Liver (tissue), 9 donors: ENCODE measurements around the gene GHRL. TPM values are rescaled to one million over a fixed set of nuclear protein-coding genes. Genes with fewer than 3 reads are reported as not detected.

ENCODE experiments used
- DNase-seq: peaks from one replicate; pipeline ENCODE4 v3.0.0-alpha.2; 2017; ENCODE audit warnings: low spot score
- H3K27ac ChIP-seq, 2 donors: one replicate each; pipeline ENCODE4 v1.7.0; 2013; ENCODE audit warnings: inconsistent platforms in 2 of 2, low read length in 2 of 2, control low read depth in 1 of 2, low read depth in 1 of 2, mild to moderate bottlenecking in 1 of 2
- H3K27me3 ChIP-seq, 4 donors: one replicate each; pipeline versions ENCODE4 v1.6.1 to v1.7.0; 2013; ENCODE audit warnings: low read length in 3 of 4, inconsistent platforms in 1 of 4, mild to moderate bottlenecking in 1 of 4, moderate library complexity in 1 of 4; ENCODE audit not compliant: control insufficient read depth in 4 of 4, insufficient read depth in 4 of 4
- H3K36me3 ChIP-seq, 4 donors: one replicate each; pipeline versions ENCODE4 v1.6.1 to v1.7.0; 2013; ENCODE audit warnings: low read length in 3 of 4, mild to moderate bottlenecking in 3 of 4, low read depth in 1 of 4, moderate library complexity in 1 of 4; ENCODE audit not compliant: control insufficient read depth in 4 of 4, insufficient read depth in 3 of 4
- H3K4me1 ChIP-seq, 4 donors: one replicate each; pipeline versions ENCODE4 v1.6.1 to v1.7.0; 2013; ENCODE audit warnings: low read length in 3 of 4, mild to moderate bottlenecking in 3 of 4, moderate library complexity in 1 of 4; ENCODE audit not compliant: control insufficient read depth in 4 of 4, insufficient read depth in 4 of 4
- H3K4me3 ChIP-seq, 3 donors: one replicate each; pipeline versions ENCODE4 v1.6.1 to v1.7.0; 2013; ENCODE audit warnings: low read length in 3 of 3, control low read depth in 1 of 3, low read depth in 1 of 3, mild to moderate bottlenecking in 1 of 3
- H3K9ac ChIP-seq, 2 donors: one replicate each; pipeline ENCODE4 v1.7.0; 2013; ENCODE audit warnings: low read length in 2 of 2, mild to moderate bottlenecking in 2 of 2, moderate library complexity in 2 of 2, control low read depth in 1 of 2, low read depth in 1 of 2
- H3K9me3 ChIP-seq, 4 donors: one replicate each; pipeline versions ENCODE4 v1.6.1 to v1.7.0; 2013; ENCODE audit warnings: low read length in 3 of 4; ENCODE audit not compliant: control insufficient read depth in 4 of 4
- EGR1 ChIP-seq, 2 donors: IDR thresholded peaks; 2 replicates each; pipeline ENCODE4 v1.6.1; 2016 to 2018; ENCODE audit warnings: antibody characterized with exemption in 2 of 2, low read depth in 2 of 2
- HNF4A ChIP-seq, 2 donors: conservative IDR thresholded peaks; 2 replicates each; pipeline ENCODE4 v1.6.1; 2016; ENCODE audit warnings: antibody characterized with exemption in 2 of 2, mild to moderate bottlenecking in 2 of 2
- HNF4G ChIP-seq: IDR thresholded peaks from 2 replicates; pipeline ENCODE4 v1.6.1; 2016; ENCODE audit warnings: antibody characterized with exemption
- JUND ChIP-seq, 2 donors: IDR thresholded peaks; 2 replicates each; pipeline ENCODE4 v1.6.1; 2016; ENCODE audit warnings: antibody characterized with exemption in 2 of 2
- NR2F2 ChIP-seq: IDR thresholded peaks from 2 replicates; pipeline ENCODE4 v1.6.1; 2016; ENCODE audit warnings: antibody characterized with exemption
- RAD21 ChIP-seq, 2 donors: IDR thresholded peaks; 2 replicates each; pipeline ENCODE4 v1.6.1; 2016; ENCODE audit warnings: antibody characterized with exemption in 2 of 2, mild to moderate bottlenecking in 2 of 2
- TAF1 ChIP-seq: conservative IDR thresholded peaks from 2 replicates; pipeline ENCODE4 v1.6.1; 2016; ENCODE audit warnings: antibody characterized with exemption, mild to moderate bottlenecking
- YY1 ChIP-seq: IDR thresholded peaks from 2 replicates; pipeline ENCODE4 v1.6.1; 2016; ENCODE audit warnings: antibody characterized with exemption, mild to moderate bottlenecking
- WGBS: extraction: QIAGEN DNeasy Blood & Tissue Kit; methylation state at CpG from one replicate; pipeline ENCODE4 v1.1.7; 2013; 5-methylcytosine and 5-hydroxymethylcytosine counted together
- polyA plus RNA-seq, 2 donors: library from polyadenylated mRNA; stranded (reverse) in 1 of 2; unstranded in 1 of 2; fragments of 200-250 nt in 1 of 2; fragments of >200 nt in 1 of 2; fragmentation: Nextera tagmentation in 1 of 2; extraction: Ambion mirVana in 1 of 2; gene quantifications; one replicate each; pipeline versions ENCODE4 v1.2.1 to v1.2.3, GENCODE V29; 2013 to 2015
- total RNA-seq, 2 donors: library from RNA; depleted of rRNA; stranded (reverse); fragments of >200 nt; gene quantifications; one replicate each; pipeline ENCODE4 v1.2.3, GENCODE V29; 2014
- TF ChIP-seq, protein P1 (sequence below): IDR thresholded peaks from 2 replicates; pipeline ENCODE4 v1.6.1; 2016; ENCODE audit warnings: antibody characterized with exemption
- TF ChIP-seq, protein P2 (sequence below): IDR thresholded peaks from 2 replicates; pipeline ENCODE4 v1.6.1; 2016; ENCODE audit warnings: antibody characterized with exemption
- TF ChIP-seq, protein P3 (sequence below): IDR thresholded peaks from 2 replicates; pipeline ENCODE4 v1.6.1; 2016; ENCODE audit warnings: antibody characterized with exemption, mild to moderate bottlenecking
- TF ChIP-seq, protein P4 (sequence below): fragments of 150-350 bp; IDR thresholded peaks from 2 replicates; pipeline ENCODE4 v1.5.1; 2017; ENCODE audit warnings: improper control_type of control experiment, low read depth, low read length; ENCODE audit not compliant: missing input control
- donor health status: healthy.
- donor health status: healthy.
- donor health status: healthy.
- donor health status: healthy.
- donor health status: healthy.

The GHRL gene
- total and polyA plus RNA-seq, 4 donors, result 0.08 to 1.3 (median 0.27) TPM

DNA sequence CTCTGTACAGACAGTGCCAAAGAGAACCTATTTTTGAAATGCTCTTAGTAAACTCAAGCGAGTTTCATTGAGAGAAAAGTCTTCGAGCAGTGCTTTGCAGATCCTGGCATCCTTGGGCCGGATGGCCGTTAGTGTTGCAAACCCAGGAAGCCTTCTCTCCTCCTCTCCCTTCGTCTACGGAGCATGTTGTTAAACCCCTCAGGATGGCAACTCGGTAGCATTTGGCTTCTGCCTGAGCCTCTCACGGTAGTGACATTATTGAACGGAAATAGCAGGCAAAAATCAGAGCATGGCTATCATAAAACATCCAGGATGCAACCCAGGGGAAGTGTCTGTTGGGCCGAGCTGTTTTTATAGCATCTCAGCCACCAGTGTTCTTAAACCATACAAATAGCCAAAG is 34.8 kb upstream of the GHRL start:
- Histone ChIP-seq H3K27ac (no peak overlapping the region), H3K9me3 (no peaks in the 10 kb centered on the region), H3K36me3 (peaks cover 5 to 15% (median 10%) of the 10 kb centered on the region in 4 donors), H3K9ac (no peak overlapping the region), H3K4me1 (no peaks in the 10 kb centered on the region), H3K27me3 (no peaks in the 10 kb centered on the region), H3K4me3 (no peak overlapping the region)
- 77% methylated on average over 10 of the region's 10 CpGs for WGBS
- TF ChIP-seq EGR1 (IDR thresholded peaks at IDR 0.05; ENCODE audit: low read depth in 2 of 2) (no peak), JUND (IDR thresholded peaks at IDR 0.05) (no peak), TAF1 (no peak), YY1 (no peak), RAD21 (IDR thresholded peaks at IDR 0.05) (no peak), HNF4A (conservative IDR thresholded peaks at IDR 0.05) (no peak), NR2F2 (no peak), HNF4G (no peak)
- TF ChIP-seq, protein P1, sequence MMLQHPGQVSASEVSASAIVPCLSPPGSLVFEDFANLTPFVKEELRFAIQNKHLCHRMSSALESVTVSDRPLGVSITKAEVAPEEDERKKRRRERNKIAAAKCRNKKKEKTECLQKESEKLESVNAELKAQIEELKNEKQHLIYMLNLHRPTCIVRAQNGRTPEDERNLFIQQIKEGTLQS, result no peak
- TF ChIP-seq, protein P2, sequence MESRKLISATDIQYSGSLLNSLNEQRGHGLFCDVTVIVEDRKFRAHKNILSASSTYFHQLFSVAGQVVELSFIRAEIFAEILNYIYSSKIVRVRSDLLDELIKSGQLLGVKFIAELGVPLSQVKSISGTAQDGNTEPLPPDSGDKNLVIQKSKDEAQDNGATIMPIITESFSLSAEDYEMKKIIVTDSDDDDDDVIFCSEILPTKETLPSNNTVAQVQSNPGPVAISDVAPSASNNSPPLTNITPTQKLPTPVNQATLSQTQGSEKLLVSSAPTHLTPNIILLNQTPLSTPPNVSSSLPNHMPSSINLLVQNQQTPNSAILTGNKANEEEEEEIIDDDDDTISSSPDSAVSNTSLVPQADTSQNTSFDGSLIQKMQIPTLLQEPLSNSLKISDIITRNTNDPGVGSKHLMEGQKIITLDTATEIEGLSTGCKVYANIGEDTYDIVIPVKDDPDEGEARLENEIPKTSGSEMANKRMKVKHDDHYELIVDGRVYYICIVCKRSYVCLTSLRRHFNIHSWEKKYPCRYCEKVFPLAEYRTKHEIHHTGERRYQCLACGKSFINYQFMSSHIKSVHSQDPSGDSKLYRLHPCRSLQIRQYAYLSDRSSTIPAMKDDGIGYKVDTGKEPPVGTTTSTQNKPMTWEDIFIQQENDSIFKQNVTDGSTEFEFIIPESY, result no peak
- TF ChIP-seq, protein P3, sequence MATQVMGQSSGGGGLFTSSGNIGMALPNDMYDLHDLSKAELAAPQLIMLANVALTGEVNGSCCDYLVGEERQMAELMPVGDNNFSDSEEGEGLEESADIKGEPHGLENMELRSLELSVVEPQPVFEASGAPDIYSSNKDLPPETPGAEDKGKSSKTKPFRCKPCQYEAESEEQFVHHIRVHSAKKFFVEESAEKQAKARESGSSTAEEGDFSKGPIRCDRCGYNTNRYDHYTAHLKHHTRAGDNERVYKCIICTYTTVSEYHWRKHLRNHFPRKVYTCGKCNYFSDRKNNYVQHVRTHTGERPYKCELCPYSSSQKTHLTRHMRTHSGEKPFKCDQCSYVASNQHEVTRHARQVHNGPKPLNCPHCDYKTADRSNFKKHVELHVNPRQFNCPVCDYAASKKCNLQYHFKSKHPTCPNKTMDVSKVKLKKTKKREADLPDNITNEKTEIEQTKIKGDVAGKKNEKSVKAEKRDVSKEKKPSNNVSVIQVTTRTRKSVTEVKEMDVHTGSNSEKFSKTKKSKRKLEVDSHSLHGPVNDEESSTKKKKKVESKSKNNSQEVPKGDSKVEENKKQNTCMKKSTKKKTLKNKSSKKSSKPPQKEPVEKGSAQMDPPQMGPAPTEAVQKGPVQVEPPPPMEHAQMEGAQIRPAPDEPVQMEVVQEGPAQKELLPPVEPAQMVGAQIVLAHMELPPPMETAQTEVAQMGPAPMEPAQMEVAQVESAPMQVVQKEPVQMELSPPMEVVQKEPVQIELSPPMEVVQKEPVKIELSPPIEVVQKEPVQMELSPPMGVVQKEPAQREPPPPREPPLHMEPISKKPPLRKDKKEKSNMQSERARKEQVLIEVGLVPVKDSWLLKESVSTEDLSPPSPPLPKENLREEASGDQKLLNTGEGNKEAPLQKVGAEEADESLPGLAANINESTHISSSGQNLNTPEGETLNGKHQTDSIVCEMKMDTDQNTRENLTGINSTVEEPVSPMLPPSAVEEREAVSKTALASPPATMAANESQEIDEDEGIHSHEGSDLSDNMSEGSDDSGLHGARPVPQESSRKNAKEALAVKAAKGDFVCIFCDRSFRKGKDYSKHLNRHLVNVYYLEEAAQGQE, result no peak
- TF ChIP-seq, protein P4, sequence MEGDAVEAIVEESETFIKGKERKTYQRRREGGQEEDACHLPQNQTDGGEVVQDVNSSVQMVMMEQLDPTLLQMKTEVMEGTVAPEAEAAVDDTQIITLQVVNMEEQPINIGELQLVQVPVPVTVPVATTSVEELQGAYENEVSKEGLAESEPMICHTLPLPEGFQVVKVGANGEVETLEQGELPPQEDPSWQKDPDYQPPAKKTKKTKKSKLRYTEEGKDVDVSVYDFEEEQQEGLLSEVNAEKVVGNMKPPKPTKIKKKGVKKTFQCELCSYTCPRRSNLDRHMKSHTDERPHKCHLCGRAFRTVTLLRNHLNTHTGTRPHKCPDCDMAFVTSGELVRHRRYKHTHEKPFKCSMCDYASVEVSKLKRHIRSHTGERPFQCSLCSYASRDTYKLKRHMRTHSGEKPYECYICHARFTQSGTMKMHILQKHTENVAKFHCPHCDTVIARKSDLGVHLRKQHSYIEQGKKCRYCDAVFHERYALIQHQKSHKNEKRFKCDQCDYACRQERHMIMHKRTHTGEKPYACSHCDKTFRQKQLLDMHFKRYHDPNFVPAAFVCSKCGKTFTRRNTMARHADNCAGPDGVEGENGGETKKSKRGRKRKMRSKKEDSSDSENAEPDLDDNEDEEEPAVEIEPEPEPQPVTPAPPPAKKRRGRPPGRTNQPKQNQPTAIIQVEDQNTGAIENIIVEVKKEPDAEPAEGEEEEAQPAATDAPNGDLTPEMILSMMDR, result no peak
- DNase-seq, result no peak

DNA sequence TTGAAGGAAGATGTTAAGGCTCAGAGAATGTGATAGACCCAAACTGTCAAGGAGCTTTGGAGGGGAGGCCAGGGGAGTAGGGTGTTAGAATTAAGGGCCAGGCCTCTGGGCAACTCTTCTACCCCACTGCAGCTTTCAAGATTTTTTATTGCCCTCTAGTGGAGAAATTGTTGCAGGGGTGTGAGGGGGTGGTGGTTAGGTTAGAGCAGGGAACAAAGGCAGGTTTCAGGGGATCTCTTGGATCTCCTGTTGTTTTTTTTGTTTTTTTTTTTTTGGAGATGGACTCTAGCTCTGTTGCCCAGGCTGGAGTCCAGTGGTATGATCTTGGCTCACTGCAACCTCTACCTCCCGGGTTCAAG is 29.6 kb upstream of the GHRL start:
- H3K27me3 ChIP-seq, result no peaks in the 10 kb centered on the region
- H3K9ac ChIP-seq, result no peak overlapping the region
- WGBS, result 85% methylated on average over 1 of the region's 1 CpG
- H3K27ac ChIP-seq, result no peak overlapping the region
- no peak overlapping the region for H3K4me3 ChIP-seq
- TF ChIP-seq, protein P4, result peak; percentile 49
- TF ChIP-seq HNF4A (conservative IDR thresholded peaks at IDR 0.05) (no peak), RAD21 (IDR thresholded peaks at IDR 0.05) (peak; percentile 59 to 76)
- H3K9me3 ChIP-seq, result no peaks in the 10 kb centered on the region
- peaks cover 6 to 29% (median 27%) of the 10 kb centered on the region in 4 donors for H3K4me1 ChIP-seq
- H3K36me3 ChIP-seq, result peaks cover 0 to 8% (median 7%) of the 10 kb centered on the region in 4 donors
- DNase-seq, result no peak
